Liver (tissue), 9 donors: ENCODE measurements around the gene FRMD6. TPM values are rescaled to one million over a fixed set of nuclear protein-coding genes. Genes with fewer than 3 reads are reported as not detected.
"Not testable (repeated sequence)": the region's sequence is repeated elsewhere in the genome, so short reads cannot be mapped to it uniquely, and the experiment has no call there.

ENCODE experiments used
- DNase-seq: peaks from one replicate; pipeline ENCODE4 v3.0.0-alpha.2; 2017; ENCODE audit warnings: low spot score
- H3K27ac ChIP-seq, 2 donors: one replicate each; pipeline ENCODE4 v1.7.0; 2013; ENCODE audit warnings: inconsistent platforms in 2 of 2, low read length in 2 of 2, control low read depth in 1 of 2, low read depth in 1 of 2, mild to moderate bottlenecking in 1 of 2
- H3K27me3 ChIP-seq, 4 donors: one replicate each; pipeline versions ENCODE4 v1.6.1 to v1.7.0; 2013; ENCODE audit warnings: low read length in 3 of 4, inconsistent platforms in 1 of 4, mild to moderate bottlenecking in 1 of 4, moderate library complexity in 1 of 4; ENCODE audit not compliant: control insufficient read depth in 4 of 4, insufficient read depth in 4 of 4
- H3K36me3 ChIP-seq, 4 donors: one replicate each; pipeline versions ENCODE4 v1.6.1 to v1.7.0; 2013; ENCODE audit warnings: low read length in 3 of 4, mild to moderate bottlenecking in 3 of 4, low read depth in 1 of 4, moderate library complexity in 1 of 4; ENCODE audit not compliant: control insufficient read depth in 4 of 4, insufficient read depth in 3 of 4
- H3K4me1 ChIP-seq, 4 donors: one replicate each; pipeline versions ENCODE4 v1.6.1 to v1.7.0; 2013; ENCODE audit warnings: low read length in 3 of 4, mild to moderate bottlenecking in 3 of 4, moderate library complexity in 1 of 4; ENCODE audit not compliant: control insufficient read depth in 4 of 4, insufficient read depth in 4 of 4
- H3K4me3 ChIP-seq, 3 donors: one replicate each; pipeline versions ENCODE4 v1.6.1 to v1.7.0; 2013; ENCODE audit warnings: low read length in 3 of 3, control low read depth in 1 of 3, low read depth in 1 of 3, mild to moderate bottlenecking in 1 of 3
- H3K9ac ChIP-seq, 2 donors: one replicate each; pipeline ENCODE4 v1.7.0; 2013; ENCODE audit warnings: low read length in 2 of 2, mild to moderate bottlenecking in 2 of 2, moderate library complexity in 2 of 2, control low read depth in 1 of 2, low read depth in 1 of 2
- H3K9me3 ChIP-seq, 4 donors: one replicate each; pipeline versions ENCODE4 v1.6.1 to v1.7.0; 2013; ENCODE audit warnings: low read length in 3 of 4; ENCODE audit not compliant: control insufficient read depth in 4 of 4
- ATF3 ChIP-seq: IDR thresholded peaks from 2 replicates; pipeline ENCODE4 v1.6.1; 2016; ENCODE audit warnings: antibody characterized with exemption
- EGR1 ChIP-seq, 2 donors: IDR thresholded peaks; 2 replicates each; pipeline ENCODE4 v1.6.1; 2016 to 2018; ENCODE audit warnings: antibody characterized with exemption in 2 of 2, low read depth in 2 of 2
- FOXA1 ChIP-seq: IDR thresholded peaks from 2 replicates; pipeline ENCODE4 v1.6.1; 2016; ENCODE audit warnings: antibody characterized with exemption
- FOXA2 ChIP-seq: IDR thresholded peaks from 2 replicates; pipeline ENCODE4 v1.6.1; 2016; ENCODE audit warnings: antibody characterized with exemption
- HNF4A ChIP-seq, 2 donors: conservative IDR thresholded peaks; 2 replicates each; pipeline ENCODE4 v1.6.1; 2016; ENCODE audit warnings: antibody characterized with exemption in 2 of 2, mild to moderate bottlenecking in 2 of 2
- HNF4G ChIP-seq: IDR thresholded peaks from 2 replicates; pipeline ENCODE4 v1.6.1; 2016; ENCODE audit warnings: antibody characterized with exemption
- JUND ChIP-seq, 2 donors: IDR thresholded peaks; 2 replicates each; pipeline ENCODE4 v1.6.1; 2016; ENCODE audit warnings: antibody characterized with exemption in 2 of 2
- MAX ChIP-seq: IDR thresholded peaks from 2 replicates; pipeline ENCODE4 v1.6.1; 2016; ENCODE audit warnings: antibody characterized with exemption
- NR2F2 ChIP-seq: IDR thresholded peaks from 2 replicates; pipeline ENCODE4 v1.6.1; 2016; ENCODE audit warnings: antibody characterized with exemption
- RAD21 ChIP-seq, 2 donors: IDR thresholded peaks; 2 replicates each; pipeline ENCODE4 v1.6.1; 2016; ENCODE audit warnings: antibody characterized with exemption in 2 of 2, mild to moderate bottlenecking in 2 of 2
- REST ChIP-seq: IDR thresholded peaks from 2 replicates; pipeline ENCODE4 v1.6.1; 2016; ENCODE audit warnings: antibody characterized with exemption, mild to moderate bottlenecking
- RXRA ChIP-seq, 2 donors: IDR thresholded peaks; 2 replicates each; pipeline ENCODE4 v1.6.1; 2017 to 2018; ENCODE audit warnings: antibody characterized with exemption in 2 of 2, mild to moderate bottlenecking in 1 of 2
- SP1 ChIP-seq: IDR thresholded peaks from 2 replicates; pipeline ENCODE4 v1.6.1; 2018; ENCODE audit warnings: antibody characterized with exemption, mild to moderate bottlenecking
- TAF1 ChIP-seq: conservative IDR thresholded peaks from 2 replicates; pipeline ENCODE4 v1.6.1; 2016; ENCODE audit warnings: antibody characterized with exemption, mild to moderate bottlenecking
- YY1 ChIP-seq: IDR thresholded peaks from 2 replicates; pipeline ENCODE4 v1.6.1; 2016; ENCODE audit warnings: antibody characterized with exemption, mild to moderate bottlenecking
- ZBTB33 ChIP-seq: IDR thresholded peaks from 2 replicates; pipeline ENCODE4 v1.6.1; 2016; ENCODE audit warnings: antibody characterized with exemption
- WGBS: extraction: QIAGEN DNeasy Blood & Tissue Kit; methylation state at CpG from one replicate; pipeline ENCODE4 v1.1.7; 2013; 5-methylcytosine and 5-hydroxymethylcytosine counted together
- polyA plus RNA-seq, 2 donors: library from polyadenylated mRNA; stranded (reverse) in 1 of 2; unstranded in 1 of 2; fragments of 200-250 nt in 1 of 2; fragments of >200 nt in 1 of 2; fragmentation: Nextera tagmentation in 1 of 2; extraction: Ambion mirVana in 1 of 2; gene quantifications; one replicate each; pipeline versions ENCODE4 v1.2.1 to v1.2.3, GENCODE V29; 2013 to 2015
- total RNA-seq, 2 donors: library from RNA; depleted of rRNA; stranded (reverse); fragments of >200 nt; gene quantifications; one replicate each; pipeline ENCODE4 v1.2.3, GENCODE V29; 2014
- donor health status: healthy.
- donor health status: healthy.
- donor health status: healthy.
- donor health status: healthy.
- donor health status: healthy.

FRMD6 gene
- total and polyA plus RNA-seq, 4 donors = 2.4 to 10.0 (median 3.4) TPM

- TF ChIP-seq RXRA (IDR thresholded peaks at IDR 0.05) = no peak
- TF ChIP-seq RAD21 (IDR thresholded peaks at IDR 0.05) = no peak
- TF ChIP-seq TAF1 = no peak
- H3K9me3 ChIP-seq = peaks cover 0 to 2% (median 0%) of the 10 kb centered on the region in 4 donors
- H3K27me3 ChIP-seq = no peaks in the 10 kb centered on the region
- DNase-seq = no peak
- H3K4me3 ChIP-seq = no peak overlapping the region
- H3K36me3 ChIP-seq = no peaks in the 10 kb centered on the region
- no peak overlapping the region for H3K9ac ChIP-seq
- peaks cover 0 to 1% (median 0%) of the 10 kb centered on the region in 4 donors for H3K4me1 ChIP-seq
- no peak overlapping the region for H3K27ac ChIP-seq
These were observed 24.4 kb upstream of the FRMD6 start for GRCh38 chr14:51627313-51627712.

GRCh38 chr14:51628238-51628637, 23.5 kb upstream of the FRMD6 start:
- Histone ChIP-seq H3K27ac (no peak overlapping the region), H3K9ac (no peak overlapping the region), H3K9me3 (peaks cover 0 to 2% (median 0%) of the 10 kb centered on the region in 4 donors), H3K27me3 (no peaks in the 10 kb centered on the region), H3K36me3 (no peaks in the 10 kb centered on the region), H3K4me1 (peaks cover 0 to 1% (median 0%) of the 10 kb centered on the region in 4 donors), H3K4me3 (no peak overlapping the region)
- DNase-seq = no peak
- whole genome bisulfite sequencing = 79% methylated on average over 1 of the region's 1 CpG
- TF ChIP-seq TAF1 (no peak), ZBTB33 (no peak), ATF3 (no peak), JUND (IDR thresholded peaks at IDR 0.05) (no peak), REST (no peak), FOXA2 (no peak), EGR1 (IDR thresholded peaks at IDR 0.05; ENCODE audit: low read depth in 2 of 2) (no peak), RXRA (IDR thresholded peaks at IDR 0.05) (no peak), HNF4A (conservative IDR thresholded peaks at IDR 0.05) (no peak), MAX (no peak), FOXA1 (no peak), YY1 (no peak), NR2F2 (no peak)

- no peak for DNase-seq
- Histone ChIP-seq H3K4me1 (peaks cover 0 to 1% (median 0%) of the 10 kb centered on the region in 4 donors), H3K4me3 (no peak overlapping the region), H3K27me3 (no peaks in the 10 kb centered on the region), H3K27ac (no peak overlapping the region), H3K9me3 (no peaks in the 10 kb centered on the region), H3K36me3 (no peaks in the 10 kb centered on the region), H3K9ac (no peak overlapping the region)
- TF ChIP-seq ATF3 (no peak), SP1 (no peak), YY1 (no peak), RAD21 (IDR thresholded peaks at IDR 0.05) (no peak), FOXA2 (no peak), ZBTB33 (no peak), HNF4G (no peak), TAF1 (no peak), RXRA (IDR thresholded peaks at IDR 0.05) (no peak), JUND (IDR thresholded peaks at IDR 0.05) (no peak)
- whole genome bisulfite sequencing = 90% methylated on average over 2 of the region's 2 CpGs
These were observed 20.7 kb upstream of the FRMD6 start for GRCh38 chr14:51630987-51631386.

- H3K27ac ChIP-seq, H3K27me3 ChIP-seq, H3K9me3 ChIP-seq, DNase-seq, H3K4me1 ChIP-seq, H3K9ac ChIP-seq, H3K4me3 ChIP-seq, H3K36me3 ChIP-seq: not testable (repeated sequence)
- WGBS = 94% methylated on average over 2 of the region's 2 CpGs
These were observed 18.4 kb upstream of the FRMD6 start for GRCh38 chr14:51633298-51633697.
